HG03521 (cell line): ENCODE measurements around the gene TNS1.

Experiments used
- ATAC-seq: cut with Tn5 transposase; IDR thresholded peaks from one replicate; pipeline ENCODE4 v1.9.1; 2021; ENCODE audit warnings: mild to moderate bottlenecking, moderate library complexity; ENCODE audit not compliant: unreplicated experiment

Gene TNS1

DNA sequence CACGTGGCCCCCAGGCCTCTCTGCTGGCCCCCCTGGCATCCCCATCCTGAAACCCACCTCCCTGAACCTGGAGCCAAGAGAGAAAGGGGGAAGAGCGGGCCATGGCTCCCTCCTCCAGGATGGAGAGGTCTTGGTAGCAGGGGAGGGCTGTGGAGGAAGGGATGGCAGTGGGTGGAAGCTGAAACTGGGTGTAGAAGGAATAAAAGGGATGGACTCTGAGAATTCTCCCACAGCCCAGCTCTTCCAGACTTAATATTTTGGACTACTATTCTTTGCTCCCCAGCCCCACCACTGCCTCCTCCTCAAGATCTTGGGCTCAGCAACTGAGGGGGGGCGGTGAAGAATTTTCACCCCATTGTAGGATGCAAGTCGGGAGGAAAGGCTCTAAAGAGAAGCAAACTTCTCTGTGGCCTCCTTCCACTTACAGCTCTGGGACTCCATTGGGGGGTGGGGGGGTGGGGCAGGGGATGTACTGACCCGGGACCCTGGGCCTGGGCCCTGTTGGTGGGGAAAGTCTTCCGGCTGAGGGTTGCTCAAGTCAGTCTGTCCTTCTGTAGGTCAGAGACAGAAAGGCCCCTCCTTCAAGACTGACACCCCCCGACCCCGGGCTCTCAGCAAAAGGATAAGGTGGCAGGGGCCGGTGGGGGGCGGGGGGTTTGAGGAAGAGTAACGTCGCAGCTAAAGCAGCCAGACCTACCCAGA lies 501 bp downstream of the TNS1 start:
- ATAC-seq: no peak

DNA sequence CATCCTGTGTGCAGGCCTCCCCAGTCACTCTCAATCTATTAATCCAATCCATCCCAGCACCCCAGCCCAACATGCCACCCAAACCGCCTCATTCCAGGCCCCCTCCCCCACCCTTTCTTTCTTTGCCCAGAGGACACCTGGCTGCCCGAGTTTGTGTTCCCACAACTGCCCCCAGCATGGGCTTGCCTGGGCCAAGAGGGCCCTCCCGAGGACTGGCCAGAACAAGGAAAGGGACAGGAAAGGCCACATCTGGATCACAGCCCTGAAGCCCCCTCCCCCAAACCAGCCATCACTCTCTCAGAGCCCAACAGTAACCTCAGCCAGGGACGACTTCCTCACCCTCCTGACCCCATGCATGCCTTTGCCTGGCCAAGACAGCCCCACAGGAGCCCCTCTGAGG lies 1.2 kb downstream of the TNS1 start:
- no peak for ATAC-seq

DNA sequence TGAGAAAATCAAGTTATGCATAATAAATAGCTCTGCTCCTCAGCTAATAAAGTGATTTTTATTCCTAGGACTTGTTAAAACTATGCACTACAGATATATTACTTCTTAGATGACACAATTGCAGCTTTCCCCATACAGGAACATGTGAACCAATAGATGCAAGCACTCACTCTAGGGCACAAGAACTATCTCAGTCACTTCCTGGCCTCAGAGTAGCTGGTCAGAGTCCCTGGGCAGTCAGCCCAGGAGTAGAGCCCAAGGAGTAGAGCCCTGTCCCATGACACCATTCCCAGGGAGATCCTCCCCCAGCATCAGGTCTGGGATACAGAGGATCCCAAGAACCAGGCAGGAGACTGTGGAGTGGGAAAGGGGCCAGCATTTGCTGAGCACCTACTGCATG lies 2.7 kb downstream of the TNS1 start:
- no peak for ATAC-seq

DNA sequence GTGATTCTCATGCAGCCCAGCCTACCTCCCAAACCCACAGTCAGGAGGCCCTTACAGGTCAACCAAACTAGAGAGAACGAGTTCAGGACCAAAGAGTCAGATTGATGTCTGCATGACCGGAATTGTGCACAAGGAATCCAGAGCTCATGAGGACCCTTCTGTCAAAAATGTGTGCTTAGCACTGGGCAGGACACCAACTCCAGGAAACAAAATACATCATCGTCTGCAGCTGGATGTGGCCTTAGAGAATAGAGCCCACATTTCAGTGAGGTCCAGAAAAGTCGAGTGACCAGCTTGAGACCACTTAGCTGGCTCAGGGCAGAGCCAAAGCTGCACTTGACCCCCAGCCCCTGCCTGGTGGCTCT lies 3.2 kb downstream of the TNS1 start:
- ATAC-seq: no peak

DNA sequence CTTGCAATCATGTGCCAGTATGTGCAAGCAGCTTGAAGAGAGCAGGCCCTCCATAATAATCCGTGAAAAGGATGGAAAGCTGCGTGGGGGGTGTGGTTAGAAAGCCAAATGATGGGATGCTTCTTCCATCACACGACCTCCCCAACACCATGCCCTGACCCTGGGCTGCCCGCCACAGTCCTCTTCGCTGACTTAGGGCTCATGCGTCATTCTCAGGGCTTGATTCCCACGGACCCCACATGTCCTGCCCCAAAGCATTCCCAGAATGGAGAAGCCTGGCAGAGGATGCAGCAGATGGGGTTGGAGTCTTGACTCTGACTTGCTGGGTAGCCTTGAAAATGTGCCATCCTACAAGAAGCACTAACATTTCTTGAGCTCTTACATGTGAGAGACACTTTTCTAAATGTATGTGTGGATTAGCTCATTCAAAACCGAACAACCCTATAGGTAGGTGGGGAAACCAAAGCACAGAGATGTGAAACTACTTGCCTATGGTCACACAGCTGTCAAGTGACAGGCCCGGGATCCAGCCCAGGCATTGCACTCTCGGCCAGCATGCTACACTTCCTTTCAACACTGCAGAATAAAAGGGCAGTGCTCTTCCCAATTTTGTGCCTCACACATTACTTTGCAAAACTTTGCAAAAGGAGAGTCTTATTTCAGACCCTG lies 3.7 kb downstream of the TNS1 start:
- ATAC-seq: no peak

DNA sequence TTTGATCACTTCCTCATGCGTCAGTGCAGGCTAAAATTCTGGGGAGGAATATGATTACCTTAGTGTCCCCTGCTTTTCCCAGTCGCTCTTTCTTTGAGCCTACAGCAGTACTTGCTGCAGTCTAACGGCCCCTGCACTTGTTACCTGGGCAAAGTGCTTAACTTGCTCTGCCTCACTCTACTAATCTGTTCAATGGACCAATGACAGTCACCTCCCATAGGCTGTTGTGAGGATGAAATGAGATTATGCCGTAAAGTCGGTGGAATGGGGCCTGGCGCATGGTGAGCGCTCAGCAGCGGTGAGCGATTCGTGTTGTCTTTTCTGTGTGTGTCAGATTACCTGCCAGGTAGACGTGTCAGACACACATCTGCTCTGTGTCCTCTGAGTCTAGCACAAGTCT lies 5.3 kb downstream of the TNS1 start:
- no peak for ATAC-seq

DNA sequence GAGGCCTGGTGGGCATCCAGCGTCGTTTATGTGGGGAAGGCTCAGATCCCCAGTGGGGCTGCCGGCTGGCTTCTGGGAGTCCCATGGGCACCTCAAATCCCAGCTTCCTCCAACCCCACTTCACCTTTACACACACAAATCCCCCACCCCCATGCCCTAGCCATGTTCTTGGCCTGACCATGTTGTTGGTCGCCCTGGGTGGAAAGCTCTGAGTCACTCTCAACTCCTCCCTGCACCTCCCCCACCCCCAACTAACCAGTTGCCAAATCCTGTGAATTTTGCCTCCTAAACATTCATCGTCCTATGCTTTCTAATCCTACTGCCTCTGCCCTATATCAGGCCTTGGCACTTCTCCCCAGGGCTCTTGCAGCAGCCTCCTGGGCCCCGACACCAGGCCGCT lies 6.4 kb downstream of the TNS1 start:
- no peak for ATAC-seq

GRCh38 chr2:217995731-217996231 lies 7.0 kb downstream of the TNS1 start:
- no peak for ATAC-seq

DNA sequence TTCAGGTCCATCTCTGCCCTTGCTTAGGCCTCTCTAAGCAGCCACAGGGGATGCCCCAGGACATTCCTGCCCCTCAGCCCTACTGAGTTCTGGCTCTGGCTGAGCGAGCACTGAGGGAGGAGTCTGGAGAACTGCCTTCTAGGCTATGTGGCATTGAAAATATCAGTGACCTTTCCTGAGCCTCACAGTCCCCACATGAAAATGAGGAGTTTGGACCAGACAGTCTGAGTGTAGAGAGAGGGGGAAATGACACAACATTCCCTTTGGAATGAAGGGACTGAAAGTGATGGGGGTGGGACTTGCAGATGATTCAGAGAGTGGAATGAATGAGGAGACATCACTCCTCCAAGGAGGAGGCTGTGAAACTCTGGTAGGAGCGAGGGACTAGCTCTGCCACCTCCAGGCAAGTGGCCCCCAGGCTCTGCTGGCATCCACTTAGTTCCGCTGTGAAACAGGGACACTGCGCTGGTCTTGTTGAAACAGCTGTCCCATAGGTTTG lies 8.0 kb downstream of the TNS1 start:
- no peak for ATAC-seq

GRCh38 chr2:217993817-217994463 lies 8.9 kb downstream of the TNS1 start:
- ATAC-seq: no peak

- ATAC-seq: no peak
These were observed 9.7 kb downstream of the TNS1 start for GRCh38 chr2:217993138-217993537.

DNA sequence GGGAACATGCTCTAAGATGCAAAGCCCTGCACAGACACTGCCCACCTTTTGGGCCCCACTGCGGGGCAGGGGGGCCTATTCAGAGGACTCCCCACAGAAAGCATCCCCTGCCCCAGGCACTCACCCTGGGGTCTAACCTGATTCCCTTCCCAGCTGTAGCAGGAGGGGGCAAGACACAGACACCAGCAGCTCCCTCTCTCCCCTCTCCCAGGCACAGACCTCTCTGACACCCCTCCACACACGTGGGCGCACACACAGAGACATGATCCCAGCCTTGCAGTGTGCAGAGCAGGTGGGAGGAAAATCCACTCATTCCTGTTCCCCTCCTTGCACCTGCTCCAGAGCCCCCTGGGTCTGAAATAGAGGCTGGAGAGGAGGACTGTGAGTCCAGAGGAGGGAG lies 10.7 kb downstream of the TNS1 start:
- ATAC-seq: no peak

DNA sequence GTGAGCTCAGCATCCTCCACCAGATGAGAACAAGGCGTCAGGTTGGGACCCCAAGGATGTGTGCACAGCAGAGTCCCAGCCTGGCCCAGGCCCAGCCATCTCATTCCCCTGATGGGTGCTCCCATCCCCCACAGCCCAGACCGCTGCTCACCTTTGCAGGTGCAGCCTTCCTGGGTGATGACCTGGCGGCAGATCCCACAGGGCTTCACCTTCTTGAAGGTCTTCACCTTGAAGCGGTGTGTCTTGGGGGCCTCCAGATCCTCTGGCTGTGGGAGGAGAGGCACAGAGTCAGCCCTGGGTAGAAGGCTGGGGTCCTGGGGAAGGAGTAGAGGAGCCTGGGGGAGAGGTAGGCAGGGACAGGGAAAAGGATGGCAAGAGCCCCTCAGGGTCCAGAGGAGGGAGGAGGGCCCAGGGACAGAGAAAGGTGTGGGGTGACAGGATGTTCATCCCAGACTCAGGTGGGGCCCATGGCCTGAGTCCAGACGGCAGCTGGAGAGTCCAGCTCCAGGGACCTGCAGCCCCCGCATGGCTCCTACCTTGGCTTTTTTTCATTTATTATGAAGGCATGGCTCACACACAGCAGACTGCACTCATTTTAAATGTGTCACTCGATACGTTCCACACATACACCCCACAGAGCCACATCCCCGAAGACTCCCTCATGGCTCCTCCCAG lies 11.9 kb downstream of the TNS1 start:
- no peak for ATAC-seq

GRCh38 chr2:217990389-217990788 lies 12.4 kb downstream of the TNS1 start:
- no peak for ATAC-seq

DNA sequence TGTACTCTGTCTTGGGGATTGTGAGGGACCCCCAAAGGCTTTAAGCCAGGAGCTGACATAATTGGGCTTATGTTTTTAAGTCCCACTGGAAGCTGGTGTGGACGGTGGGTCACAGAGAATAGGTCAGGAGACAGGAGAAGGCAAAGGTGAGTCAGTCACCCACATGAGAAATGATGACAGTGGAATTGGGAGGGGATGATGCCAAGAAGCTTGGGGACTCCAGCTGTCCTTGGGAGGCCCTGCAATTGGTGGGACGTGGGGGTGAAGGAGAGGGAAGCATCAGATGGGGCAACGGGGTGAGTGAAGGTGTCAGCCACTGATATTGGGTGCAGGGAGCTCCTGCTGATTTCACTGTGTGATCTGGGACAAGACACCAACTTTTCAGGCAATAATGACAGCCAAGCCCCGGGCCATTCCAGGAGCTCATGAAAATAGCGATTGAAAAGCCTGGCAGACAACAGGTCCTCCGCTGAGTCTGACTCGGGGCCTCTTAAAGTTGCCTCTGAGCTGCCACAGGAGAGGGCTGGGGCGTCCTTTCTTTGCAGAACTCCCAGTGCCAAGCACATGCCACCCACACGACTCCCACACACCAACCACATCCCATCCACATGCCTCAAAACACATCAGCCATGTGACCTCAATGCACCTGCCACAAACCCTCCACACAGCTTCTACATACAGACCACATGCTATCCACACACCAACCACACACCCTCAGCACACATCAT lies 13.4 kb downstream of the TNS1 start:
- no peak for ATAC-seq

- ATAC-seq: no peak
These were observed 14.0 kb downstream of the TNS1 start for GRCh38 chr2:217988840-217989204.

- ATAC-seq: no peak
These were observed 14.6 kb downstream of the TNS1 start for GRCh38 chr2:217988014-217988839.

DNA sequence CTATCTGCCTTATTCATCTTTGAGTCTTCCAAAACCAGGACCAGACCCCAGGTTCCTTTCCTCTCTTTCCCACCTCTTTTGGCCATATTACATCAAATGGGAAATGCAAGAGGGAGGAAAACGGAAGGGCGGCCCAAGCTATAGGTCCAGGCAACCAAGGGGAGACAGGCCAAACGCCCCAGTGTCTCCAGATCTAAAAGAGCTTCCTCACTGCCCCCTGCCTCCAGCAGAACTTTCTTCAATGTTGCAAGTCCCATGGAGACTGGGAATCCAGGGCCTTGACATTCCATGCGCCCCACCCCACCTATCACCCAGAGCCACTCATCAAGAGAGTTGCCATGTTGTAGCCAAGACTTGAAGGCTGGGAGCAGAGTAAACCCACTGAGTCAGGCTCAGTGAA lies 15.4 kb downstream of the TNS1 start:
- no peak for ATAC-seq

GRCh38 chr2:217986256-217986961 lies 16.4 kb downstream of the TNS1 start:
- ATAC-seq: no peak
